SU-DHL-6 (cell line): ENCODE results near the gene RELN.

Experiments used
- CTCF ChIP-seq: fragments of 200-600 bp; sonication (generic); IDR thresholded peaks from one replicate; pipeline ENCODE4 v1.5.1; 2017; ENCODE audit warnings: antibody characterized with exemption, mild to moderate bottlenecking, low read length, moderate library complexity; ENCODE audit not compliant: insufficient read depth, poor library complexity, severe bottlenecking
- EZH2phosphoT487 ChIP-seq: fragments of 200-600 bp; sonication (generic), shearing (Covaris generic); conservative IDR thresholded peaks from 2 replicates; pipeline ENCODE4 v1.6.1; 2018; ENCODE audit warnings: mild to moderate bottlenecking, antibody characterized with exemption, low read length, moderate library complexity, mixed read lengths

DNA sequence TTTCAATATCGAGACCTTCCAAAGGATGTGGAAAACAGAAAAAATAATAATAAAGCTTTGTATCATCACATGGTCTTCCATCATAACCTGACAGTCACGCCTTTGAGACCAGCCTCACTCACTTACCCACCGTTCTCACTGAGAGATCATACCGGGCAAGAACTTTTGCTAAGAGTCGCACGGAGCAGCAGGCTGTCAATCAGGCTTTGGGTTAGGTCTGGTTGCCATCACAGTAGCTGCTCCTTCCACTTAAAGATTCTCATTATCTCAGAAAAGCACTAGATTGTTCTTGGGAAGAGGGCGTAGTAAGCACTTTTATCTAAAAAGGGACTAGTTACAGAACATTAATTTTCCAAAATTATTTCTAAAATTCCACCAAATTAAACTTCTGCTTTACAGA is 2.0 kb downstream of the RELN start:
- TF ChIP-seq CTCF, result no peak
- no peak for TF ChIP-seq EZH2phosphoT487
